ENCODE data around the gene TTC34. TPM values are rescaled to one million over a fixed set of nuclear protein-coding genes. Genes with fewer than 3 reads are reported as not detected.

Gene TTC34
- total and polyA plus RNA-seq, 2 of the 13 experiments (the other 11 are each of a cell fraction or from before 2014, with no cell fraction given): 0.07 to 0.11 TPM

GRCh38 chr1:2601721-2602303 lies 199.7 kb downstream of the TTC34 start:
- H3K4me1 ChIP-seq (ENCODE audit: insufficient read depth, low read length): no peaks in the 10 kb centered on the region
- DNase-seq (ENCODE audit: low spot score) (no peak), FAIRE-seq (no peak), ATAC-seq (no peak)
- H3K36me3 ChIP-seq (replicated peaks in 1 of 2; ENCODE audit: control insufficient read depth in 1 of 2, insufficient read depth in 2 of 2, low read length in 2 of 2): no peaks in the 10 kb centered on the region
- H4K20me1 ChIP-seq (ENCODE audit: insufficient read depth, low read length): no peaks in the 10 kb centered on the region
- no peaks in the 10 kb centered on the region for H3K79me2 ChIP-seq (ENCODE audit: insufficient read depth, low read length)
- intact Hi-C loops (cut with micrococcal nuclease; ENCODE audit: unreplicated experiment) (no loop called here), in situ Hi-C loops (cut with HindIII; ENCODE audit: extremely low pct_ligation_motif_present, low pct_unique_long_range_greater_than_20kb) (no loop called here)
- no peak overlapping the region for H3K27ac ChIP-seq (ENCODE audit: extremely low read length, insufficient read depth, low read length)
- no peak for TF ChIP-seq KLF11 (CRISPR knock-in tag; IDR thresholded peaks at IDR 0.05)
- TF ChIP-seq, protein P1, sequence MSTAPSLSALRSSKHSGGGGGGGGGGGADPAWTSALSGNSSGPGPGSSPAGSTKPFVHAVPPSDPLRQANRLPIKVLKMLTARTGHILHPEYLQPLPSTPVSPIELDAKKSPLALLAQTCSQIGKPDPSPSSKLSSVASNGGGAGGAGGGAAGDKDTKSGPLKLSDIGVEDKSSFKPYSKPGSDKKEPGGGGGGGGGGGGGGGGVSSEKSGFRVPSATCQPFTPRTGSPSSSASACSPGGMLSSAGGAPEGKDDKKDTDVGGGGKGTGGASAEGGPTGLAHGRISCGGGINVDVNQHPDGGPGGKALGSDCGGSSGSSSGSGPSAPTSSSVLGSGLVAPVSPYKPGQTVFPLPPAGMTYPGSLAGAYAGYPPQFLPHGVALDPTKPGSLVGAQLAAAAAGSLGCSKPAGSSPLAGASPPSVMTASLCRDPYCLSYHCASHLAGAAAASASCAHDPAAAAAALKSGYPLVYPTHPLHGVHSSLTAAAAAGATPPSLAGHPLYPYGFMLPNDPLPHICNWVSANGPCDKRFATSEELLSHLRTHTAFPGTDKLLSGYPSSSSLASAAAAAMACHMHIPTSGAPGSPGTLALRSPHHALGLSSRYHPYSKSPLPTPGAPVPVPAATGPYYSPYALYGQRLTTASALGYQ (CRISPR knock-in tag; IDR thresholded peaks at IDR 0.05): no peak
- no peak for TF ChIP-seq MEIS1 (CRISPR knock-in tag; IDR thresholded peaks at IDR 0.05; ENCODE audit: borderline replicate concordance)
- no peak for TF ChIP-seq ZNF253 (CRISPR knock-in tag; IDR thresholded peaks at IDR 0.05; ENCODE audit: borderline replicate concordance)
- no peak for TF ChIP-seq AKAP8 (CRISPR knock-in tag; IDR thresholded peaks at IDR 0.05)
- TF ChIP-seq HOXD1 (CRISPR knock-in tag; IDR thresholded peaks at IDR 0.05): no peak
- TF ChIP-seq, protein P2, sequence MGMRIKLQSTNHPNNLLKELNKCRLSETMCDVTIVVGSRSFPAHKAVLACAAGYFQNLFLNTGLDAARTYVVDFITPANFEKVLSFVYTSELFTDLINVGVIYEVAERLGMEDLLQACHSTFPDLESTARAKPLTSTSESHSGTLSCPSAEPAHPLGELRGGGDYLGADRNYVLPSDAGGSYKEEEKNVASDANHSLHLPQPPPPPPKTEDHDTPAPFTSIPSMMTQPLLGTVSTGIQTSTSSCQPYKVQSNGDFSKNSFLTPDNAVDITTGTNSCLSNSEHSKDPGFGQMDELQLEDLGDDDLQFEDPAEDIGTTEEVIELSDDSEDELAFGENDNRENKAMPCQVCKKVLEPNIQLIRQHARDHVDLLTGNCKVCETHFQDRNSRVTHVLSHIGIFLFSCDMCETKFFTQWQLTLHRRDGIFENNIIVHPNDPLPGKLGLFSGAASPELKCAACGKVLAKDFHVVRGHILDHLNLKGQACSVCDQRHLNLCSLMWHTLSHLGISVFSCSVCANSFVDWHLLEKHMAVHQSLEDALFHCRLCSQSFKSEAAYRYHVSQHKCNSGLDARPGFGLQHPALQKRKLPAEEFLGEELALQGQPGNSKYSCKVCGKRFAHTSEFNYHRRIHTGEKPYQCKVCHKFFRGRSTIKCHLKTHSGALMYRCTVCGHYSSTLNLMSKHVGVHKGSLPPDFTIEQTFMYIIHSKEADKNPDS (CRISPR knock-in tag; IDR thresholded peaks at IDR 0.05): no peak
- H3K4me3 ChIP-seq (replicated peaks in 1 of 3; ENCODE audit: insufficient read depth in 1 of 3, low read depth in 2 of 3, low read length in 3 of 3): no peak overlapping the region
- ChIA-PET POLR2A (no interaction called here), CTCF (ENCODE audit: low intra/inter-chr PET ratio, low total read pairs) (no interaction called here)
- H2AFZ ChIP-seq (ENCODE audit: low read length): no peak overlapping the region
- BruUV-seq (replicated peaks): no TSS peak
- H3K9ac ChIP-seq (ENCODE audit: insufficient read depth, low read depth, low read length): no peak overlapping the region
- H3K9me3 ChIP-seq (ENCODE audit: low read length): no peaks in the 10 kb centered on the region
- no peak overlapping the region for H3K4me2 ChIP-seq (ENCODE audit: low read depth, low read length)
- H3K27me3 ChIP-seq (ENCODE audit: control insufficient read depth in 1 of 2, insufficient read depth in 2 of 2, low read length in 2 of 2): peaks cover 11 to 65% of the 10 kb centered on the region in 2 experiments; a peak in 4 of 5 replicates
- WGBS (ENCODE audit: low lambda C conversion rate): 39% methylated on average over 14 of the region's 18 CpGs

All from HepG2 (cell line).